OCI-M2 (cell line): ENCODE results near the gene SPATA13.

Source experiments
- DNase-seq: peaks from one replicate; lab custom pipeline; 2025; ENCODE audit not compliant: unreplicated experiment; lab: John Stamatoyannopoulos, UW

The SPATA13 gene

GRCh38 chr13:24353736-24354135, 193.2 kb downstream of the SPATA13 start:
- DNase-seq: no peak

- DNase-seq: no peak
These were observed 194.6 kb downstream of the SPATA13 start for GRCh38 chr13:24355103-24355502.

- no peak for DNase-seq
These were observed 195.8 kb downstream of the SPATA13 start for GRCh38 chr13:24356270-24356669.
